Gastrocnemius medialis (tissue), 4 donors: ENCODE results near the gene NPAS3.

ENCODE experiments used
- POLR2A ChIP-seq, 2 donors: fragments of 450-650 bp; IDR thresholded peaks; one replicate each; pipeline ENCODE4 v1.6.1; 2017; ENCODE audit warnings: antibody characterized with exemption in 2 of 2, mild to moderate bottlenecking in 2 of 2, moderate library complexity in 2 of 2
- TF ChIP-seq, protein P1 (sequence below), 5 experiments: fragments of 450-650 bp in 3 of 5; fragments of 200-600 bp in 2 of 5; sonication (generic) in 2 of 5; IDR thresholded peaks in 4 of 5; conservative IDR thresholded peaks in 1 of 5; 1 replicate in 4 of 5; 2 replicates in 1 of 5; pipeline ENCODE4 v1.5.1; 2016 to 2019; ENCODE audit warnings: antibody characterized with exemption in 5 of 5, mild to moderate bottlenecking in 3 of 5, moderate library complexity in 3 of 5

DNA sequence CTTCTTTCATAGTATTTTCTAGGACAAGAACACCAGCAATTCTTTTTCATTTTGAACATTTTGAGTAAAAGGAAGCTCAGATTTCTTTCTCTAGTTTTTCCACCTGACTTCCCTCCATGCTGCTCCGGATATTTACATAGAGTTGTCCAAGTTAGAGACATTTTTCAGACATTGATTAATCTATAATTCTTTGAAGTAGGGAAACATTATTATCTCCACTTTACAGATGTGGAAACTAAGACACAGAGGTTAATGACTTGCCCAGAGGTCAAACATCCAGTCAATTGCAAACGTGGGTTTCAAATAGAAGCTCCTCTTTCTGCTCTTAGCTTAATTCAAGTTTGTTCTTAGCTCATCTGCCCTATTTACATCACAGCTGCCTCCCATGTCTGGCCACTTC lies 873.9 kb downstream of the NPAS3 start:
- TF ChIP-seq, protein P1, sequence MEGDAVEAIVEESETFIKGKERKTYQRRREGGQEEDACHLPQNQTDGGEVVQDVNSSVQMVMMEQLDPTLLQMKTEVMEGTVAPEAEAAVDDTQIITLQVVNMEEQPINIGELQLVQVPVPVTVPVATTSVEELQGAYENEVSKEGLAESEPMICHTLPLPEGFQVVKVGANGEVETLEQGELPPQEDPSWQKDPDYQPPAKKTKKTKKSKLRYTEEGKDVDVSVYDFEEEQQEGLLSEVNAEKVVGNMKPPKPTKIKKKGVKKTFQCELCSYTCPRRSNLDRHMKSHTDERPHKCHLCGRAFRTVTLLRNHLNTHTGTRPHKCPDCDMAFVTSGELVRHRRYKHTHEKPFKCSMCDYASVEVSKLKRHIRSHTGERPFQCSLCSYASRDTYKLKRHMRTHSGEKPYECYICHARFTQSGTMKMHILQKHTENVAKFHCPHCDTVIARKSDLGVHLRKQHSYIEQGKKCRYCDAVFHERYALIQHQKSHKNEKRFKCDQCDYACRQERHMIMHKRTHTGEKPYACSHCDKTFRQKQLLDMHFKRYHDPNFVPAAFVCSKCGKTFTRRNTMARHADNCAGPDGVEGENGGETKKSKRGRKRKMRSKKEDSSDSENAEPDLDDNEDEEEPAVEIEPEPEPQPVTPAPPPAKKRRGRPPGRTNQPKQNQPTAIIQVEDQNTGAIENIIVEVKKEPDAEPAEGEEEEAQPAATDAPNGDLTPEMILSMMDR (IDR thresholded peaks at IDR 0.05 in 4 of 5, conservative IDR thresholded peaks at IDR 0.05 in 1 of 5), result no peak
- TF ChIP-seq POLR2A (IDR thresholded peaks at IDR 0.05), result no peak
